MCF 10A (cell line): ENCODE data around the gene TWNK. TPM values are rescaled to one million over a fixed set of nuclear protein-coding genes. Genes with fewer than 3 reads are reported as not detected.

Source experiments
- BruUV-seq: library from RNA; stranded (reverse); fragments of 400-500 nt; replicated peaks from 2 replicates; lab custom pipeline; 2021; lab: Mats Ljungman, UMichigan
- CTCF ChIA-PET: fragments of 300-600 bp; sonication (Branson Sonifier 250); formaldehyde crosslinking; extraction: SDS; loops from one replicate; lab custom pipeline; 2021; ENCODE audit warnings: antibody characterized with exemption, inconsistent platforms; lab: Yijun Ruan, JAX
- POLR2A ChIA-PET: fragments of 300-600, 350-650 bp; sonication (Branson Sonifier 250); formaldehyde crosslinking; extraction: SDS; loops from one replicate; lab custom pipeline; 2020; ENCODE audit warnings: antibody characterized with exemption, inconsistent platforms; lab: Yijun Ruan, JAX
- DNase-seq: peaks from one replicate; pipeline ENCODE4 v3.0.0-alpha.2; 2018; ENCODE audit not compliant: unreplicated experiment
- H3K27ac Mint-ChIP-seq: one replicate; pipeline ENCODE4 v1.8.0; 2022; ENCODE audit warnings: mild to moderate bottlenecking, low read depth, mixed read lengths; ENCODE audit not compliant: unreplicated experiment
- H3K27me3 Mint-ChIP-seq: one replicate; pipeline ENCODE4 v1.8.0; 2022; ENCODE audit warnings: mixed read lengths; ENCODE audit not compliant: insufficient read depth, unreplicated experiment
- H3K36me3 Mint-ChIP-seq: one replicate; pipeline ENCODE4 v1.8.0; 2022; ENCODE audit warnings: mild to moderate bottlenecking, moderate library complexity, mixed read lengths; ENCODE audit not compliant: insufficient read depth, unreplicated experiment
- H3K4me1 Mint-ChIP-seq: one replicate; pipeline ENCODE4 v1.8.0; 2022; ENCODE audit warnings: mixed read lengths; ENCODE audit not compliant: insufficient read depth, unreplicated experiment
- H3K4me3 Mint-ChIP-seq: one replicate; pipeline ENCODE4 v1.8.0; 2022; ENCODE audit warnings: mild to moderate bottlenecking, moderate library complexity, mixed read lengths; ENCODE audit not compliant: unreplicated experiment
- H3K9me3 Mint-ChIP-seq: one replicate; pipeline ENCODE4 v1.8.0; 2022; ENCODE audit warnings: mixed read lengths; ENCODE audit not compliant: unreplicated experiment
- intact Hi-C: fragments of 100-400 bp; cut with micrococcal nuclease; formaldehyde crosslinking; loops from 2 replicates; pipeline ENCODE4 v1.14.1; 2022
- total RNA-seq: library from RNA; stranded (reverse); gene quantifications from 2 replicates; pipeline ENCODE4 v1.2.3, GENCODE V29; 2022
- TF ChIP-seq, protein P1 (sequence below): fragments of 200-600 bp; IDR thresholded peaks from one replicate; pipeline ENCODE4 v1.8.0; 2022; ENCODE audit warnings: antibody characterized with exemption, mild to moderate bottlenecking; ENCODE audit not compliant: unreplicated experiment

Gene TWNK
- total RNA-seq, 1 experiment from 2014 or later = 27.9 TPM

- H3K4me1 Mint-ChIP-seq = peaks cover 19% of the 10 kb centered on the region
- peak overlapping the region; percentile 44 for H3K27ac Mint-ChIP-seq
- no TSS peak for BruUV-seq
- ChIA-PET CTCF (interaction anchor here (0.6 to 12.3 kb wide), 20 partner anchors 8 to 1356 kb away, joined by 3 to 199 read pairs (median 4); partner anchors contain the start of genes MRPL43, PDZD7, SFXN3 and TWNK), POLR2A (interaction anchor here (0.6 to 7.5 kb wide), 14 partner anchors 8 to 341 kb away, joined by 3 to 74 read pairs (median 6); partner anchors contain the start of genes KAZALD1, MRPL43, PDZD7 and SFXN3)
- intact Hi-C loops = loop anchor here (1.0 kb wide), 1 partner anchor 15 kb away; no protein-coding TSS in a partner anchor
- DNase-seq = peak; percentile 86
- no peaks in the 10 kb centered on the region for H3K27me3 Mint-ChIP-seq
- H3K36me3 Mint-ChIP-seq = peaks cover 26% of the 10 kb centered on the region
- no peaks in the 10 kb centered on the region for H3K9me3 Mint-ChIP-seq
- TF ChIP-seq, protein P1, sequence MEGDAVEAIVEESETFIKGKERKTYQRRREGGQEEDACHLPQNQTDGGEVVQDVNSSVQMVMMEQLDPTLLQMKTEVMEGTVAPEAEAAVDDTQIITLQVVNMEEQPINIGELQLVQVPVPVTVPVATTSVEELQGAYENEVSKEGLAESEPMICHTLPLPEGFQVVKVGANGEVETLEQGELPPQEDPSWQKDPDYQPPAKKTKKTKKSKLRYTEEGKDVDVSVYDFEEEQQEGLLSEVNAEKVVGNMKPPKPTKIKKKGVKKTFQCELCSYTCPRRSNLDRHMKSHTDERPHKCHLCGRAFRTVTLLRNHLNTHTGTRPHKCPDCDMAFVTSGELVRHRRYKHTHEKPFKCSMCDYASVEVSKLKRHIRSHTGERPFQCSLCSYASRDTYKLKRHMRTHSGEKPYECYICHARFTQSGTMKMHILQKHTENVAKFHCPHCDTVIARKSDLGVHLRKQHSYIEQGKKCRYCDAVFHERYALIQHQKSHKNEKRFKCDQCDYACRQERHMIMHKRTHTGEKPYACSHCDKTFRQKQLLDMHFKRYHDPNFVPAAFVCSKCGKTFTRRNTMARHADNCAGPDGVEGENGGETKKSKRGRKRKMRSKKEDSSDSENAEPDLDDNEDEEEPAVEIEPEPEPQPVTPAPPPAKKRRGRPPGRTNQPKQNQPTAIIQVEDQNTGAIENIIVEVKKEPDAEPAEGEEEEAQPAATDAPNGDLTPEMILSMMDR = no peak
- H3K4me3 Mint-ChIP-seq = peak overlapping the region; percentile 76
Measured at GRCh38 chr10:100998183-100998990, 11.0 kb downstream of the TWNK start.

GRCh38 chr10:100998991-100999741 is 11.8 kb downstream of the TWNK start:
- H3K27me3 Mint-ChIP-seq = no peaks in the 10 kb centered on the region
- peaks cover 19% of the 10 kb centered on the region for H3K4me1 Mint-ChIP-seq
- intact Hi-C loops = loop anchor here (1.0 kb wide), 1 partner anchor 14 kb away; no protein-coding TSS in a partner anchor
- peak overlapping the region; percentile 76 for H3K4me3 Mint-ChIP-seq
- no peaks in the 10 kb centered on the region for H3K9me3 Mint-ChIP-seq
- H3K36me3 Mint-ChIP-seq = peaks cover 21% of the 10 kb centered on the region
- ChIA-PET POLR2A (interaction anchor here (0.6 to 7.5 kb wide), 12 partner anchors 11 to 478 kb away, joined by 3 to 74 read pairs (median 6); partner anchors contain the start of genes MRPL43, PDZD7, SFXN3 and TWNK), CTCF (interaction anchor here (0.5 to 12.3 kb wide), 12 partner anchors 11 to 1458 kb away, joined by 3 to 199 read pairs (median 4); partner anchors contain the start of genes PDZD7 and SFXN3)
- DNase-seq = peak; percentile 68
- TF ChIP-seq, protein P1 = peak; percentile 90
- no TSS peak for BruUV-seq
- peak overlapping the region; percentile 44 for H3K27ac Mint-ChIP-seq

- Mint-ChIP-seq H3K36me3 (peaks cover 20% of the 10 kb centered on the region), H3K27ac (peak within 1 kb of the TSS; percentile 44), H3K27me3 (no peaks in the 10 kb centered on the region), H3K4me1 (peaks cover 19% of the 10 kb centered on the region), H3K9me3 (no peaks in the 10 kb centered on the region), H3K4me3 (peak within 1 kb of the TSS; percentile 76)
- no peak for DNase-seq
- POLR2A ChIA-PET = interaction anchor here (0.6 to 7.5 kb wide), 11 partner anchors 11 to 478 kb away, joined by 3 to 74 read pairs (median 7); partner anchors contain the start of genes MRPL43, PDZD7, SFXN3 and TWNK
- CTCF ChIA-PET = interaction anchor here (0.5 to 12.3 kb wide), 8 partner anchors 10 to 1457 kb away, joined by 3 to 199 read pairs (median 4); no protein-coding TSS in a partner anchor
- intact Hi-C loops = no loop called here
- TF ChIP-seq, protein P1 = no peak
- BruUV-seq = no TSS peak
Measured at GRCh38 chr10:100999742-101000126, 12.4 kb downstream of the TWNK start, which contains the start of gene LZTS2. Gene LZTS2, plus strand, starts transcription at chr10:100999808. Its CDS starts 2,731 bp downstream, at chr10:101002539.
